ENCODE data around the gene ATRX.
"Not testable (repeated sequence)": the region's sequence is repeated elsewhere in the genome, so short reads cannot be mapped to it uniquely, and the experiment has no call there.

The ATRX gene

DNA sequence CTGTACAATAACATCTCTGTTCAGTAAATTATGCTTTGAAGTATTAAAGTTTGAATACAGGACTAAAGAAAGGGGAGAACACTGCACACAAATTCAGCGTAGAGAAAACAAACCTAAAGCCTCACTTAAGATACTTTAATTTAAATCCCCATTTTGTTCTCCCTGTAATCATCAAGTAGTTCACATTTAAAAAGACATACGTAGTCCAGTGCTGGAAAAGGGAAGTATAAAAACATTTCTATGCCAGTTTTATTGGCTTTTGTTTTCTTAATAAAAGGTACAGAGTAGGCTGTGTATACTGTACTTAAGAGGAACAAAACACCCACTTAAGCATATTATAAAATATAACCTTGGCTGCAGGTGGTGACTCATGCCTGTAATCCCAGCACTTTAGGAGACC is 237.3 kb downstream of the ATRX start:
- DNase-seq (ENCODE audit: low spot score): no peak

GRCh38 chrX:77539778-77540177 is 246.2 kb downstream of the ATRX start:
- in situ Hi-C loops (cut with MboI; ENCODE audit: low pct_unique_long_range_greater_than_20kb, low sequenced_read_pairs, unreplicated experiment); DNase-seq (ENCODE audit: low spot score): not testable (repeated sequence)

More for the DNA sequence above, 237.3 kb downstream of the ATRX start:
- in situ Hi-C loops (cut with MboI; ENCODE audit: low pct_unique_long_range_greater_than_20kb, low sequenced_read_pairs, unreplicated experiment): no loop called here
- TF ChIP-seq CTCF (IDR thresholded peaks at IDR 0.05; ENCODE audit: extremely low read depth, insufficient read depth, missing control alignments): no peak

DNA sequence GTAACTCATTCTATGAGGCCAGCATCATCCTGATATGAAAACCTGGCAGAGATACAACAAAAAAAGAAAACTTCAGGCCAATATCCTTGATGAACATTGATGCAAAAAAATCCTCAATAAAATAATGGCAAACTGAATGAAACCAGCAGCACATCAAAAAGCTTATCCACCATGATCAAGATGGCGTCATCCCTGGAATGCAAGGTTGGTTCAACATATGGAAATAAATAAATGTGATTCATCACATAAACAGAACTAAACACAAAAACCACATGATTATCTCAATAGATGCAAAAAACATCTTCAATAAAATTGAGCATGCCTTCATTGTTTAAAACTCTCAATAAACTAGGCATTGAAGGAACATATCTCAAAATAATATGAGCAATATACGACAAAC is 254.8 kb downstream of the ATRX start:
- DNase-seq (ENCODE audit: low spot score); in situ Hi-C loops (cut with MboI; ENCODE audit: low pct_unique_long_range_greater_than_20kb, low sequenced_read_pairs, unreplicated experiment): not testable (repeated sequence)

GRCh38 chrX:77528034-77528433 is 258.0 kb downstream of the ATRX start:
- no peak for TF ChIP-seq CTCF (IDR thresholded peaks at IDR 0.05; ENCODE audit: extremely low read depth, insufficient read depth, missing control alignments)
- in situ Hi-C loops (cut with MboI; ENCODE audit: low pct_unique_long_range_greater_than_20kb, low sequenced_read_pairs, unreplicated experiment): no loop called here
- DNase-seq (ENCODE audit: low spot score): no peak

- DNase-seq (ENCODE audit: low spot score): no peak
- in situ Hi-C loops (cut with MboI; ENCODE audit: low pct_unique_long_range_greater_than_20kb, low sequenced_read_pairs, unreplicated experiment): no loop called here
- no peak for TF ChIP-seq CTCF (IDR thresholded peaks at IDR 0.05; ENCODE audit: extremely low read depth, insufficient read depth, missing control alignments)
Observed at GRCh38 chrX:77527233-77528001, 258.6 kb downstream of the ATRX start.

GRCh38 chrX:77519765-77520164 is 266.3 kb downstream of the ATRX start:
- no peak for TF ChIP-seq CTCF (IDR thresholded peaks at IDR 0.05; ENCODE audit: extremely low read depth, insufficient read depth, missing control alignments)
- in situ Hi-C loops (cut with MboI; ENCODE audit: low pct_unique_long_range_greater_than_20kb, low sequenced_read_pairs, unreplicated experiment): no loop called here
- no peak for DNase-seq (ENCODE audit: low spot score)

GRCh38 chrX:77514177-77514576 is 271.8 kb downstream of the ATRX start:
- DNase-seq (ENCODE audit: low spot score): no peak
- in situ Hi-C loops (cut with MboI; ENCODE audit: low pct_unique_long_range_greater_than_20kb, low sequenced_read_pairs, unreplicated experiment): no loop called here
- TF ChIP-seq CTCF (IDR thresholded peaks at IDR 0.05; ENCODE audit: extremely low read depth, insufficient read depth, missing control alignments): no peak

DNA sequence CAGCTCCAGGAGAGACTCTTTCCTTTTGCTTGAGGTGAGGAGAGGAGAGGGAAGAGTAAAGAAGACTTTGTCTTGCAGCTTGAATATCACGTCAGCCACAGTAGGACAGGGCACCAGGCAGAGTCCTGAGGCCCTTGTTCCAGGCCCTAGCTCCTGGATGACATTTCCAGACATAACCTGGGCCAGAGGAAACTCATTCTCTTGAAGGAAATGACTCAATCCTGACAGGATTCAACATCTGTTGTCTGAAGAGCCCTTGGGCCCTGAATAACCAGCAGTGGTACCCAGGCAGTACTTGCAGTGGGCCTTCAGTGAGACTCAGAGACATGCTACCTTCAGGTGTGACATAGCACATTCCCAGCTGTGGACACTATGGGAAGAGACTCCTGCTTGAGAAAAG is 276.0 kb downstream of the ATRX start:
- in situ Hi-C loops (cut with MboI; ENCODE audit: low pct_unique_long_range_greater_than_20kb, low sequenced_read_pairs, unreplicated experiment): no loop called here
- no peak for TF ChIP-seq CTCF (IDR thresholded peaks at IDR 0.05; ENCODE audit: extremely low read depth, insufficient read depth, missing control alignments)
- DNase-seq (ENCODE audit: low spot score): no peak

Measured in GM13977 (cell line).